GM12878 (cell line): ENCODE data around the gene ZNF296. TPM values are rescaled to one million over a fixed set of nuclear protein-coding genes. Genes with fewer than 3 reads are reported as not detected.

Source experiments
- BHLHE40 ChIP-seq, 2 experiments: fragments of 450-650 bp in 1 of 2; IDR thresholded peaks; 2 replicates each; pipeline ENCODE4 v1.6.1; 2011 to 2017; ENCODE audit warnings: low read depth in 2 of 2, borderline replicate concordance in 1 of 2, improper control_type of control experiment in 1 of 2, low read length in 1 of 2, mild to moderate bottlenecking in 1 of 2
- CBX5 ChIP-seq: sonication (generic); IDR thresholded peaks from 2 replicates; pipeline ENCODE4 v1.6.1; 2016; ENCODE audit warnings: low read depth, moderate library complexity, mild to moderate bottlenecking, inconsistent platforms
- CHD4 ChIP-seq: fragments of 200-600 bp; sonication (generic); IDR thresholded peaks from 2 replicates; pipeline ENCODE4 v1.6.1; 2016; ENCODE audit warnings: mild to moderate bottlenecking
- EED ChIP-seq: sonication (generic); IDR thresholded peaks from 2 replicates; pipeline ENCODE4 v1.6.1; 2016; ENCODE audit warnings: antibody characterized with exemption, low read depth
- FOXK2 ChIP-seq: fragments of 450-650 bp; IDR thresholded peaks from 2 replicates; pipeline ENCODE4 v1.6.1; 2017; ENCODE audit warnings: mild to moderate bottlenecking, moderate library complexity
- IKZF1 ChIP-seq: fragments of 450-650 bp; conservative IDR thresholded peaks from 2 replicates; pipeline ENCODE4 v1.6.1; 2017; ENCODE audit warnings: antibody characterized with exemption, mild to moderate bottlenecking
- MXI1 ChIP-seq: fragments of 150-350 bp; IDR thresholded peaks from 2 replicates; pipeline ENCODE4 v1.6.1; 2011; ENCODE audit warnings: low read depth, mild to moderate bottlenecking, inconsistent platforms, low read length, improper control_type of control experiment
- NFYB ChIP-seq: IDR thresholded peaks from 2 replicates; pipeline ENCODE4 v1.6.1; 2011; ENCODE audit warnings: low read depth, mild to moderate bottlenecking, low read length, improper control_type of control experiment, moderate library complexity; ENCODE audit not compliant: insufficient read depth
- NR2C1 ChIP-seq: fragments of 450-650 bp; IDR thresholded peaks from 2 replicates; pipeline ENCODE4 v1.6.1; 2017; ENCODE audit warnings: antibody characterized with exemption, mild to moderate bottlenecking, moderate library complexity
- NR2F1 ChIP-seq: fragments of 450-650 bp; conservative IDR thresholded peaks from 2 replicates; pipeline ENCODE4 v1.6.1; 2017; ENCODE audit warnings: mild to moderate bottlenecking
- SKIL ChIP-seq: fragments of 450-650 bp; IDR thresholded peaks from 2 replicates; pipeline ENCODE4 v1.6.1; 2017; ENCODE audit warnings: mild to moderate bottlenecking, low read depth, inconsistent platforms; ENCODE audit not compliant: poor library complexity, severe bottlenecking
- SRF ChIP-seq, 2 experiments: IDR thresholded peaks; 2 replicates each; pipeline ENCODE4 v1.6.1; 2011; ENCODE audit warnings: low read depth in 2 of 2, low read length in 2 of 2, mild to moderate bottlenecking in 1 of 2, moderate library complexity in 1 of 2
- ZNF207 ChIP-seq: fragments of 450-650 bp; IDR thresholded peaks from 2 replicates; pipeline ENCODE4 v1.6.1; 2014; ENCODE audit warnings: antibody characterized with exemption, mild to moderate bottlenecking, borderline replicate concordance
- ZNF274 ChIP-seq: IDR thresholded peaks from one replicate; pipeline ENCODE4 v1.8.0; 2011; ENCODE audit not compliant: insufficient read length, insufficient read depth
- ZNF592 ChIP-seq: fragments of 450-650 bp; IDR thresholded peaks from 2 replicates; pipeline ENCODE4 v1.6.1; 2017; ENCODE audit warnings: mild to moderate bottlenecking, moderate library complexity
- polyA plus RNA-seq, 11 experiments: library from polyadenylated mRNA; depleted of rRNA in 4 of 11; unstranded in 6 of 11; stranded (reverse) in 5 of 11; fragments of >200 nt; fragmentation: Nextera tagmentation in 4 of 11; fragmentation: Illumina TruSeq in 1 of 11; extraction: Ambion mirVana in 4 of 11; extraction: Trizol in 1 of 11; gene quantifications; 1 replicate in 1 of 11; 2 replicates in 10 of 11; pipeline versions ENCODE4 v1.2.1 to v1.2.3, GENCODE V29; 2011 to 2016; ENCODE audit warnings: inconsistent platforms in 2 of 11, missing spikeins in 2 of 11, low read depth in 1 of 11
- total RNA-seq, 4 experiments: library from RNA; depleted of rRNA in 3 of 4; stranded (reverse); fragments of >200 nt in 3 of 4; fragmentation: Illumina TruSeq in 1 of 4; extraction: Trizol in 1 of 4; gene quantifications; 2 replicates each; pipeline versions ENCODE4 v1.2.1 to v1.2.3, GENCODE V29; 2013 to 2021
- TF ChIP-seq, protein P1 (sequence below): fragments of 450-650 bp; IDR thresholded peaks from 2 replicates; pipeline ENCODE4 v1.6.1; 2016; ENCODE audit warnings: mild to moderate bottlenecking, moderate library complexity, borderline replicate concordance
- TF ChIP-seq, protein P2 (sequence below): fragments of 450-650 bp; IDR thresholded peaks from 2 replicates; pipeline ENCODE4 v1.6.1; 2016; ENCODE audit warnings: mild to moderate bottlenecking

The ZNF296 gene
- total and polyA plus RNA-seq, 10 of the 15 experiments (the other 5 are each of a cell fraction or from before 2014, with no cell fraction given) = 0.44 to 23.6 (median 3.5) TPM; not detected in 1

DNA sequence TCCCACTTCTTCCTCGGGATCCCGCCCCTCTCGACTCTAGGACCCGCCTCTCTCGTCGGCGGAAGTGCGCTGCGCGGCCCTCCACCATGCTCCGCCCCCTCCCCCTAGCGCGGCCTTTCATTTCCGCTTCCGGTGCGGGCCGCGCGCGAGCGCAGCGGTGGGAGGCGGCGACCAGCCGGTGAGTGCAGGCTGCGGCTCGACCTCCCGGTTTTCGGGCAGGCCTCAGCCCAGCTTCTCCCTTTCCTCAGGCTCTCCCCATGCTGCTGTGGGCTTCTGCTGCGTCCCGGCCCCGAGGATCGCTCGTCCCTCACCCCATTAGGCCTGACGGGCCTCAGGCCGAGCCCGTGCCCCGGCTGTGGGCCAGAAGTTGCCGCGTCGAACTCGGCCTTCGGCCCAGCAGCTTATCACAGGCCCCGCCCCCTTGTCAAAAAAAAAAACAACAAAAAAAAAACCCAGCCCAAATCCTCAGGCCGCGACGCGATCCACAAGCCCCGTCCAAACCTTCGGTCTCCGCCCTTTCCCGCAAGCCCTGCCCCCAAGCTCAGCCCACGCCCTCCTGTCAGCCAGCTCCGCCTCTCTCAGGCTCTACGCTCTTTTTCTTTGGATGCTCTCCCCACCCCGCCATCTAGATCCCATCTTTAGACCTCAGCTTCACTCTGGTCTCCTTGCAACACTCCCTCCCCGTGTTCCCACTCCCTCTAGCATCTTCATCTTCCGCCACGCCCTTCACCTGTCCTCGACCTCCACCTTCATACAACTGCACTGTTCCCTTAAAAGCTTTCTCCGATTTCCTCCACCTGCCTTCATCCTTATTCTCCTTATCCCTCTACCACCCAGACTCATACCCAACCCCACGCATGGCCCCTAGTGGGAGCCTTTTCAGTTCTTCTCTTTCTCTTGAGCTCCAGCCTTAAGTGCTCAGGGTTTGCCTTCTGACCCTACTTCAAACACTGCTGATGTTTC is 37.1 kb downstream of the ZNF296 start, which contains the start of gene CLASRP (continued):
- no peak for TF ChIP-seq ZNF592
- peak; percentile 77 for TF ChIP-seq IKZF1
- TF ChIP-seq, protein P1, sequence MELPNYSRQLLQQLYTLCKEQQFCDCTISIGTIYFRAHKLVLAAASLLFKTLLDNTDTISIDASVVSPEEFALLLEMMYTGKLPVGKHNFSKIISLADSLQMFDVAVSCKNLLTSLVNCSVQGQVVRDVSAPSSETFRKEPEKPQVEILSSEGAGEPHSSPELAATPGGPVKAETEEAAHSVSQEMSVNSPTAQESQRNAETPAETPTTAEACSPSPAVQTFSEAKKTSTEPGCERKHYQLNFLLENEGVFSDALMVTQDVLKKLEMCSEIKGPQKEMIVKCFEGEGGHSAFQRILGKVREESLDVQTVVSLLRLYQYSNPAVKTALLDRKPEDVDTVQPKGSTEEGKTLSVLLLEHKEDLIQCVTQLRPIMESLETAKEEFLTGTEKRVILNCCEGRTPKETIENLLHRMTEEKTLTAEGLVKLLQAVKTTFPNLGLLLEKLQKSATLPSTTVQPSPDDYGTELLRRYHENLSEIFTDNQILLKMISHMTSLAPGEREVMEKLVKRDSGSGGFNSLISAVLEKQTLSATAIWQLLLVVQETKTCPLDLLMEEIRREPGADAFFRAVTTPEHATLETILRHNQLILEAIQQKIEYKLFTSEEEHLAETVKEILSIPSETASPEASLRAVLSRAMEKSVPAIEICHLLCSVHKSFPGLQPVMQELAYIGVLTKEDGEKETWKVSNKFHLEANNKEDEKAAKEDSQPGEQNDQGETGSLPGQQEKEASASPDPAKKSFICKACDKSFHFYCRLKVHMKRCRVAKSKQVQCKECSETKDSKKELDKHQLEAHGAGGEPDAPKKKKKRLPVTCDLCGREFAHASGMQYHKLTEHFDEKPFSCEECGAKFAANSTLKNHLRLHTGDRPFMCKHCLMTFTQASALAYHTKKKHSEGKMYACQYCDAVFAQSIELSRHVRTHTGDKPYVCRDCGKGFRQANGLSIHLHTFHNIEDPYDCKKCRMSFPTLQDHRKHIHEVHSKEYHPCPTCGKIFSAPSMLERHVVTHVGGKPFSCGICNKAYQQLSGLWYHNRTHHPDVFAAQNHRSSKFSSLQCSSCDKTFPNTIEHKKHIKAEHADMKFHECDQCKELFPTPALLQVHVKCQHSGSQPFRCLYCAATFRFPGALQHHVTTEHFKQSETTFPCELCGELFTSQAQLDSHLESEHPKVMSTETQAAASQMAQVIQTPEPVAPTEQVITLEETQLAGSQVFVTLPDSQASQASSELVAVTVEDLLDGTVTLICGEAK = peak; percentile 93
- no peak for TF ChIP-seq ZNF207
- TF ChIP-seq, protein P2, sequence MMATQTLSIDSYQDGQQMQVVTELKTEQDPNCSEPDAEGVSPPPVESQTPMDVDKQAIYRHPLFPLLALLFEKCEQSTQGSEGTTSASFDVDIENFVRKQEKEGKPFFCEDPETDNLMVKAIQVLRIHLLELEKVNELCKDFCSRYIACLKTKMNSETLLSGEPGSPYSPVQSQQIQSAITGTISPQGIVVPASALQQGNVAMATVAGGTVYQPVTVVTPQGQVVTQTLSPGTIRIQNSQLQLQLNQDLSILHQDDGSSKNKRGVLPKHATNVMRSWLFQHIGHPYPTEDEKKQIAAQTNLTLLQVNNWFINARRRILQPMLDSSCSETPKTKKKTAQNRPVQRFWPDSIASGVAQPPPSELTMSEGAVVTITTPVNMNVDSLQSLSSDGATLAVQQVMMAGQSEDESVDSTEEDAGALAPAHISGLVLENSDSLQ = peak; percentile 55; the same call in 1 of the 2 replicates
- TF ChIP-seq NR2F1 = peak; percentile 55
- TF ChIP-seq MXI1 = no peak
- no peak for TF ChIP-seq SKIL
- TF ChIP-seq FOXK2 = no peak
- TF ChIP-seq SRF (IDR thresholded peaks at IDR 0.05; ENCODE audit: low read depth in 2 of 2, low read length in 2 of 2) = no peak
- peak in 1 of 2 experiments; percentile 66; a peak in 1 of 4 replicates for TF ChIP-seq BHLHE40 (IDR thresholded peaks at IDR 0.05; ENCODE audit: borderline replicate concordance in 1 of 2, low read depth in 2 of 2, low read length in 1 of 2)
- TF ChIP-seq NR2C1 = peak; percentile 94
- TF ChIP-seq CBX5 = no peak
- no peak for TF ChIP-seq EED
- TF ChIP-seq ZNF274 = no peak
- no peak for TF ChIP-seq CHD4
- no peak for TF ChIP-seq NFYB
